ENCODE data around the gene NADK. TPM values are rescaled to one million over a fixed set of nuclear protein-coding genes. Genes with fewer than 3 reads are reported as not detected.

NADK gene
- total RNA-seq, 1 donor, result 45.6 TPM

DNA sequence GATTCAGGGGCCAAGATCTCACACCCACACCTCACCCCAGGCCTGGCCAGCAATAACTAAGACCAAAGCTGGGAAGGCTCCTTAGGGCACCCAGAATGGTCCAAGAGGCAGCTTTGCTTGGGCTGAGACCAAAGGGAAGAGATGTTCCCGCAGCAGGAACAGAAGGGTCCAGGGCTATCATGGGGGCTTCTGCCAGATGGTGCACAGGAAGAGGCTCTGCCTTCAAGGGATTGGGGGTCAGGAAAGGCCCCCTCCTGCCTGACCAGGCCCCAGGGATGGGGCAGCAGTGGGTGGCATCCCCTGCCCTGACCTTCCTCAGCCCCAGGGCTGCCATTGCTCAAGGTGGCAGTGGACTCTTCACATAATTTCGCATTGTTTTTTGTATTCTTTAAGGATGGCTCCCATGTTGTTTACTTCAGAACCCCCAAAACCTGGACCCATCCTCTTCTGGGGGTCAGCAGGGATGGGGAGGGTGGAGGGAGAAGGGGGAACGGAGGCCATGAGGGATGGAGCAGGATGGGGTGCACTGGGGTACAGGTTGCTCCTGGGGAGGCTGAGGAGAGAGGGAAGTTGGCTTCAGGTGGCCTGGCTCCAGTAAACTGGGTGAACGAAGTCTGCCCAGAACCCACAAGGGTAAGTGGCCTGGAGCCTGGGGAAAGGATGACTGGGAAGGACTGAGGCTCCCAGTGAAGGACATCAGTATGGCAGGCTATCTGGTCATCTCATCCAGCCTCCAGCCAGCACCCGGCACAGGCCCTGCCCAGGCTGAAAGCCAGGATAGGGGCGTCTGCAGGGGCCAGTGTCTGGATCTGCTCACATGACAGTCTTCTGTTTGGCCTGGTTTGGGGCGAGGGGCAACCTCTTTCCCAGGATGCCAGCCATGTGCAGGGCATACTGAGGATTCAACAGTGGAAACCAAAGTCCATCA lies 2.6 kb upstream of the NADK start:
- TF ChIP-seq CTCF (IDR thresholded peaks at IDR 0.05; ENCODE audit: insufficient read depth, low read length), result no peak
- H3K4me3 ChIP-seq (ENCODE audit: low read depth, low read length), result no peak overlapping the region
- DNase-seq (ENCODE audit: low read depth), result no peak

DNA sequence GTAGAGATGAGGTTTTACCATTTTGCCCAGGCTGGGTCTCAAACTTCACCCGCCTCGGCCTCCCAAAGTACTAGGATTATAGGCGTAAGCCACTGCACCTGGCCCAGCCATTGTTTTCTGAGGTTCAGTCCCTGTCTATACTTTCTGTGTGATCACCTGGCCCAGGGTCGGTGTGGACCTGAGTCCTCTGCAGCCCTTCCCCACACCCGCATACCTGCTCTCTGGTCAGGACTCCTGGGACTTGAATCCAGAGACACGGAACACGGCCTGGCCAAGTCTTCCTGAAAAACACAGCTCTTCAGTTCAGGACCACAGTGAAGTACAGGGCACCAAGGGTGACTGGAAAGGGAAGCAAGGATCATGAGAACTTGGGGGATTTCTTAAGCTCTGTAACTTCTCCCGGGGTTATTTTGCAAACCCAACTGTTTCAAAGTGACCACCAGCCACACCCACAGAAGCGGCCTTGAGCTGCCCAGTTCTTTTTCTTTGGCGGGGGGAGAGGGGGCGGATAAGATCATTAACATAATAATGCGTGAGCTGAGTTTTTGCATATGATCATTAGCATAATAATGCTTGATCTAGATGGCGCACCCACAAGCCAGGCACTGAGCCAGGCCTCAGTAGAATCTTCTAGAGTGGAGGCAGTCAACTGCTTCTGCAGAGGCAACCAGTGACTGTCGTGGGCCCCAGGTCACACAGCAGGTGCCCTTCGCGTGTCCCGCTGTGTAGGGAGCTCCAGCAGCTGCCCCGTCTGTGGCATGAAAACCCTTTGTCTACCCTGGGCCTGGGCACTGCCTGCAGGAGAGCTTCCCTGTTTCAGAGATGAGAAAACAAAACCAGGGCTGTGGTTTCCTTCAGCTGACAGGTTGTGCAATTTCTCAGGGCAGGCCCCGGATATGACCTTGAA lies 1.7 kb upstream of the NADK start:
- TF ChIP-seq CTCF (IDR thresholded peaks at IDR 0.05; ENCODE audit: insufficient read depth, low read length), result no peak
- peak; percentile 78 for DNase-seq (ENCODE audit: low read depth)
- no peak overlapping the region for H3K4me3 ChIP-seq (ENCODE audit: low read depth, low read length)

- no peak for TF ChIP-seq CTCF (IDR thresholded peaks at IDR 0.05; ENCODE audit: insufficient read depth, low read length)
- H3K4me3 ChIP-seq (ENCODE audit: low read depth, low read length), result no peak overlapping the region
- no peak for DNase-seq (ENCODE audit: low read depth)
Observed at GRCh38 chr1:1779320-1779675, 1.0 kb upstream of the NADK start.

DNA sequence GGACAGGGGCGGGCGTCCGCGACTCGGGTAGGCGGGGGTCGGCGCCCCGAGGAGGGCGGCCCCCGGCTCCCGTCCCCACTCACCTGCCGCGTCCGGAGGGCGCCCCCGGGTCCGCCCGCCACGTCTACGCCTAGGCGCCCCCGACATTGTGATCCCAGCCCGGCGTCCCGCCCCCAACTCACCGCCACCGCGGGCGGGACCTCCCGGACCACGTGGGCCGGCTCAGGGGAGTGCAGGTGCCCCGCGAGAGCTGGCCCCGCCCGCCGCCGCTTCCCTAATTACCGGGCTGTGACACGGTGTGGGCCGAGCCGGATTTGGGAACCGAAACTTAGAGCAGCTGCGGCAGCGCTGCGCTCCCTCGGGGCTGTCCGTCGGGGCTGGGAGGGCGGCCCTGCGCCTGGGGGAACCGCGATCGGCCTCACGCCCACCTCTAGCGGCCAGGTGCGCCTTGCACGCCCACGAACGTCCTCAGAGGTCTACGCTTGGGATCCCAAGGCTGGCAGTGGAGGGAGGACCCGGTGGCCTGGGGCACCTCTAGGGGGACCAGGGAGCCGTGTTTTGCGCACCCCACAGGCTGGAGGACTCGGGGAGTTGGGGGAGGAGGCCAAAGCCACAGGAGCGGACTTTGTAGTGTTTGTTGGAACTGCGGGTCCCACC lies 521 bp upstream of the NADK start:
- TF ChIP-seq CTCF (IDR thresholded peaks at IDR 0.05; ENCODE audit: insufficient read depth, low read length), result no peak
- peak overlapping the region; percentile 71 for H3K4me3 ChIP-seq (ENCODE audit: low read depth, low read length)
- no peak for DNase-seq (ENCODE audit: low read depth)

DNA sequence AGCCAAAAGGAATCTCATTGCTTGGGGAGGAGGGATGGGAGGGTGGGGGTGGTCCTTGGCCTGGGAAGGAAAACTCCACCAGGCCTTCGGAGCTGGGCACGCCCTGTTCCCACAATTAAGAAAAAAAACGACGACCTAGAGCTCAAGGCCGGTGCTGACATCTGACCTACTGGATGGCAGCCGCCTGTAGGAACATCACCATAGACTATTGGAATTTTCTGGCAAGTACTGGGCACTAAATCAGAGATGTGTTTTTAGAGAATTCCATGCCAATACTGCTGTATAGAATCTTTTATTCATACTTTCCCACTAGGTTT lies 729 bp downstream of the NADK start:
- TF ChIP-seq CTCF (IDR thresholded peaks at IDR 0.05; ENCODE audit: insufficient read depth, low read length), result no peak
- H3K4me3 ChIP-seq (ENCODE audit: low read depth, low read length), result peak overlapping the region; percentile 71
- DNase-seq (ENCODE audit: low read depth), result no peak

DNA sequence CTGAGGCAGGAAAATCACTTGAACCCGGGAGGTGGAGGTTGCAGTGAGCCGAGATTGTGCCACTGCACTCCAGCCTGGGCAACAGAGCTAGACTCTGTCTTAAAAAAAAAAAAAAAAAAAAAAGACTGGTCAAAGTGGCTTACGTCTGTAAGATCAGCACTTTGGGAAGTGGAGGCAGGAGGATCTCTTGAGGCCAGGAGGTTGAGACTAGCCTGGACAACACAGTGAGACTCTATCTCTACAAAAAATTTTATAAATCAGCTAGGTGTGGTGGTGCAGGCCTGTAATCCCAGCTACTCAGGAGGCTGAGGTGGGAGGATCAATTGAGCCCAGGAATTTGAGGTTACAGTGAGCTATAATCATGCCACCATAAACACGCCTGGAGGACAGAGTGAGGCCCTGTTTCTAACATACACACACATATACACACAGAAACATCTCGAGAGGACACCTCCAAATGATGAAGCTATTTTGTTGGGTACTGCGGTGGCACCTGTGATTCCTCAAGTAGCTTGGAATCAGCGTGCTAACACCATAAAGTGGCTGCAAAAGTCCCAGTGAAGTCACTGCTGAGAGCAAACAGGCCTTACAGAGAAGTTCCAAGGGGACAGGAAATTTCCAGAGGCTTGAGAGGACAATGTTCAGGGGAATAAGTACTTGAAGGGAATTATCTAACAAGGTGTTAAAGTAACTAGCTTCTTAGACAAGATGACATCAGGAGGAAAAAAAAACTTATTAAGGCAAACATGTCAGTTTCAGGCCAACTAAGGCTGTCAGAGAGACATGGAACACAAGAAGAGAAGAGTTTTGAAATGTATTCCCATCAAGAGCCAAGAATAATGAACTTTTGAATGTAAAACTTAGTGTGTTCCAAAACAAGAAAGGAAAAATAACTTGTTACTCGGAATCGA lies 1.3 kb downstream of the NADK start:
- H3K4me3 ChIP-seq (ENCODE audit: low read depth, low read length), result peak overlapping the region; percentile 71
- TF ChIP-seq CTCF (IDR thresholded peaks at IDR 0.05; ENCODE audit: insufficient read depth, low read length), result no peak

More for the DNA sequence above, 1.3 kb downstream of the NADK start:
- DNase-seq (ENCODE audit: low read depth), result peak; percentile 68

Measured in fibroblast of the aortic adventitia (primary cell).